ENCODE measurements around the gene LRRIQ4.

DNA sequence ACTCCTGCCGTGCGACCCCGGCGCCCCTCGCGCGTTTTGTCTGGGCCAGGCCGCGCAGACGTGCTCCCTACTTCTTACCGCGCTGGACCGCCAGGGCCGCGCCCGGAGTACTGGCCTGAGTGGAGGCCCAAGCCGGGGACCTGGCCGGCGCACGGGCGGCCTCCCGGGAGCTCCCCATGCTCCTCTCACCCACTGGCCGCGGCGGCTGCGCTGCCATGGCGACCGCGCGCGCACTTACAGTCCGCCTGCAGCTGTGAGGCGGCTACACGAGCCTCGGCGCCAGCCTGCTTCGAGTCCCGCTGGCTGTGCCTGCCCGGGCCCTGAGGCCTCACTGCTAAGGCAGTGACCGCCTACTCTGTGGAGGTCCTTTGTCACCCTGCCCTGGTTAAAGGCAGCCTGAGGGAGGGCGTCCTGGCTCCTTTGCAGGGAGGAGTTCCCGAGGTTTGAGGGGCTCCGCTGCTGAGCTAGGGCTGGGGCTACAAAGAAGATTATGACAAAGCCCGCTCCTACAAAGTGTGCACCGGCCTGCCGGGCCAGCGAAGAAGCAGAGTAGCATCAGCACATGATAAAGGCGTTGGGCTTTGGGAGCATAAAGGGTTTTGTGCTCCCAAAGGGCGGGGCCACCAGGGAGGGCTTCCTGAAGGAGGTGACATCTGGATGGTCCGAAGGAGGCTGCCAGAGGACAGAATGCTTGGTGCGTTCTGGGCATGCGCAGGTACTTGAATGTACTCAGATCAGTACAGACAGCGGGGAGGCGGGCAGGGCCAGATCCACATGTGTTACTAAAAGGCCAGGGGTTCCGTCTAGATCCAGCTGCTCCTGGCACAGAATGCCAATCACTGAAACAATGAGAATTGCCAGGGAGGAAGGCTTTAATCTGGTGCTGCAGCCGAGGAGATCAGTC, at the start of gene LRRIQ4, which contains the start of gene LRRC34:
- TF ChIP-seq, protein P1, sequence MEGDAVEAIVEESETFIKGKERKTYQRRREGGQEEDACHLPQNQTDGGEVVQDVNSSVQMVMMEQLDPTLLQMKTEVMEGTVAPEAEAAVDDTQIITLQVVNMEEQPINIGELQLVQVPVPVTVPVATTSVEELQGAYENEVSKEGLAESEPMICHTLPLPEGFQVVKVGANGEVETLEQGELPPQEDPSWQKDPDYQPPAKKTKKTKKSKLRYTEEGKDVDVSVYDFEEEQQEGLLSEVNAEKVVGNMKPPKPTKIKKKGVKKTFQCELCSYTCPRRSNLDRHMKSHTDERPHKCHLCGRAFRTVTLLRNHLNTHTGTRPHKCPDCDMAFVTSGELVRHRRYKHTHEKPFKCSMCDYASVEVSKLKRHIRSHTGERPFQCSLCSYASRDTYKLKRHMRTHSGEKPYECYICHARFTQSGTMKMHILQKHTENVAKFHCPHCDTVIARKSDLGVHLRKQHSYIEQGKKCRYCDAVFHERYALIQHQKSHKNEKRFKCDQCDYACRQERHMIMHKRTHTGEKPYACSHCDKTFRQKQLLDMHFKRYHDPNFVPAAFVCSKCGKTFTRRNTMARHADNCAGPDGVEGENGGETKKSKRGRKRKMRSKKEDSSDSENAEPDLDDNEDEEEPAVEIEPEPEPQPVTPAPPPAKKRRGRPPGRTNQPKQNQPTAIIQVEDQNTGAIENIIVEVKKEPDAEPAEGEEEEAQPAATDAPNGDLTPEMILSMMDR (IDR thresholded peaks at IDR 0.05) = peak in 1 of 3 experiments; percentile 14
- no peak for TF ChIP-seq POLR2AphosphoS5 (IDR thresholded peaks at IDR 0.05)
- TF ChIP-seq POLR2A (IDR thresholded peaks at IDR 0.05; ENCODE audit: low read depth) = no peak
